Measurements from ENCODE around the gene IMMP2L.

- TF ChIP-seq EP300 (IDR thresholded peaks at IDR 0.05) (no peak), CTCF (IDR thresholded peaks at IDR 0.05) (no peak)
Measured at GRCh38 chr7:110944966-110945644, 617.2 kb downstream of the IMMP2L start.
